ENCODE measurements around the gene TBCE.
"Not testable (repeated sequence)": the region's sequence is repeated elsewhere in the genome, so short reads cannot be mapped to it uniquely, and the experiment has no call there.

Gene TBCE

GRCh38 chr1:235341334-235341733 lies 25.9 kb upstream of the TBCE start:
- Histone ChIP-seq H3K4me2 (no peak overlapping the region), H3K9me3 (replicated peaks in 1 of 11) (no peaks in the 10 kb centered on the region), H4K20me1 (peaks cover 0 to 14% (median 0%) of the 10 kb centered on the region in 11 experiments; a peak in 5 of 22 replicates), H3K4me1 (peaks cover 8 to 12% (median 9%) of the 10 kb centered on the region in 10 experiments), H3K9ac (no peak overlapping the region), H3K4me3 (no peak overlapping the region), H3K27ac (no peak overlapping the region), H3K27me3 (no peaks in the 10 kb centered on the region), H3K36me3 (peaks cover 52 to 94% (median 74%) of the 10 kb centered on the region in 11 experiments)
- TF ChIP-seq Cebpa-rat (IDR thresholded peaks at IDR 0.05), result no peak

- TF ChIP-seq Cebpa-rat (IDR thresholded peaks at IDR 0.05), result no peak
- H3K4me2 ChIP-seq, result no peak overlapping the region
- H3K36me3 ChIP-seq, result peaks cover 56 to 98% (median 78%) of the 10 kb centered on the region in 11 experiments
- peaks cover 0 to 9% (median 0%) of the 10 kb centered on the region in 11 experiments; a peak in 2 of 22 replicates for H4K20me1 ChIP-seq
- H3K27ac ChIP-seq, result no peak overlapping the region
- no peaks in the 10 kb centered on the region for H3K9me3 ChIP-seq (replicated peaks in 1 of 11)
- no peaks in the 10 kb centered on the region for H3K27me3 ChIP-seq
- H3K9ac ChIP-seq, result no peak overlapping the region
- peaks cover under 1 to 5% (median 2%) of the 10 kb centered on the region in 10 experiments; a peak in 18 of 20 replicates for H3K4me1 ChIP-seq
- H3K4me3 ChIP-seq, result no peak overlapping the region
Measured at GRCh38 chr1:235342039-235342438, 25.2 kb upstream of the TBCE start.

- Histone ChIP-seq H3K4me2 (no peak overlapping the region), H4K20me1 (peaks cover 0 to 8% (median 0%) of the 10 kb centered on the region in 11 experiments; a peak in 2 of 22 replicates), H3K27ac (no peak overlapping the region), H3K36me3 (peaks cover 56 to 96% (median 78%) of the 10 kb centered on the region in 11 experiments), H3K9me3 (replicated peaks in 1 of 11) (no peaks in the 10 kb centered on the region), H3K9ac (no peak overlapping the region), H3K4me3 (no peak overlapping the region), H3K27me3 (no peaks in the 10 kb centered on the region), H3K4me1 (peaks cover 0 to 3% (median 0%) of the 10 kb centered on the region in 10 experiments; a peak in 1 of 20 replicates)
- no peak for TF ChIP-seq Cebpa-rat (IDR thresholded peaks at IDR 0.05)
Measured at GRCh38 chr1:235342471-235342870, 24.8 kb upstream of the TBCE start.

- Histone ChIP-seq H4K20me1 (peaks cover 0 to 5% (median 0%) of the 10 kb centered on the region in 11 experiments; a peak in 1 of 22 replicates), H3K27ac (no peak overlapping the region), H3K4me3 (no peak overlapping the region), H3K9ac (no peak overlapping the region), H3K36me3 (peaks cover 48 to 96% (median 71%) of the 10 kb centered on the region in 11 experiments), H3K9me3 (replicated peaks in 1 of 11) (peaks cover 0 to 6% (median 0%) of the 10 kb centered on the region in 11 experiments; a peak in 3 of 22 replicates), H3K27me3 (no peaks in the 10 kb centered on the region), H3K4me2 (no peak overlapping the region), H3K4me1 (no peaks in the 10 kb centered on the region)
- no peak for TF ChIP-seq Cebpa-rat (IDR thresholded peaks at IDR 0.05)
Measured at GRCh38 chr1:235343726-235344125, 23.5 kb upstream of the TBCE start.

GRCh38 chr1:235351441-235351840 lies 15.8 kb upstream of the TBCE start:
- Histone ChIP-seq H4K20me1 (no peaks in the 10 kb centered on the region), H3K4me2 (no peak overlapping the region), H3K27me3 (no peaks in the 10 kb centered on the region), H3K9me3 (replicated peaks in 1 of 11) (peaks cover 0 to 8% (median 0%) of the 10 kb centered on the region in 11 experiments; a peak in 3 of 22 replicates), H3K27ac (no peak overlapping the region), H3K4me3 (no peak overlapping the region), H3K4me1 (no peaks in the 10 kb centered on the region), H3K36me3 (peaks cover 5 to 22% (median 14%) of the 10 kb centered on the region in 11 experiments; a peak in 13 of 22 replicates), H3K9ac (no peak overlapping the region)
- no peak for TF ChIP-seq Cebpa-rat (IDR thresholded peaks at IDR 0.05)

- no peak overlapping the region for H3K4me2 ChIP-seq
- no peaks in the 10 kb centered on the region for H3K27me3 ChIP-seq
- H3K9me3 ChIP-seq (replicated peaks in 1 of 11), result peaks cover 0 to 8% (median 0%) of the 10 kb centered on the region in 11 experiments; a peak in 3 of 22 replicates
- H4K20me1 ChIP-seq, result no peaks in the 10 kb centered on the region
- no peak for TF ChIP-seq Cebpa-rat (IDR thresholded peaks at IDR 0.05)
- no peak overlapping the region for H3K9ac ChIP-seq
- no peak overlapping the region for H3K27ac ChIP-seq
- no peak overlapping the region for H3K4me3 ChIP-seq
- no peaks in the 10 kb centered on the region for H3K4me1 ChIP-seq
- H3K36me3 ChIP-seq, result peaks cover under 1 to 18% (median 10%) of the 10 kb centered on the region in 11 experiments; a peak in 10 of 22 replicates
Measured at GRCh38 chr1:235351898-235352297, 15.3 kb upstream of the TBCE start.

- TF ChIP-seq Cebpa-rat (IDR thresholded peaks at IDR 0.05), result no peak
- H3K36me3 ChIP-seq, result no peaks in the 10 kb centered on the region
- no peak overlapping the region for H3K27ac ChIP-seq
- no peaks in the 10 kb centered on the region for H4K20me1 ChIP-seq
- no peaks in the 10 kb centered on the region for H3K9me3 ChIP-seq (replicated peaks in 1 of 11)
- H3K27me3 ChIP-seq, result no peaks in the 10 kb centered on the region
- H3K9ac ChIP-seq, result no peak overlapping the region
- no peak overlapping the region for H3K4me2 ChIP-seq
- no peaks in the 10 kb centered on the region for H3K4me1 ChIP-seq
- no peak overlapping the region for H3K4me3 ChIP-seq
Measured at GRCh38 chr1:235357485-235358373, 9.5 kb upstream of the TBCE start.

- no peaks in the 10 kb centered on the region for H3K27me3 ChIP-seq
- H3K4me3 ChIP-seq, result no peak overlapping the region
- H4K20me1 ChIP-seq, result no peaks in the 10 kb centered on the region
- no peak overlapping the region for H3K4me2 ChIP-seq
- H3K9me3 ChIP-seq (replicated peaks in 1 of 11), result no peaks in the 10 kb centered on the region
- no peak for TF ChIP-seq Cebpa-rat (IDR thresholded peaks at IDR 0.05)
- no peaks in the 10 kb centered on the region for H3K36me3 ChIP-seq
- H3K4me1 ChIP-seq, result no peaks in the 10 kb centered on the region
- no peak overlapping the region for H3K9ac ChIP-seq
- no peak overlapping the region for H3K27ac ChIP-seq
Measured at GRCh38 chr1:235358899-235359298, 8.3 kb upstream of the TBCE start.

GRCh38 chr1:235364189-235364588 lies 3.0 kb upstream of the TBCE start:
- not testable (repeated sequence) for H3K36me3 ChIP-seq; H4K20me1 ChIP-seq; H3K4me2 ChIP-seq; H3K4me3 ChIP-seq; H3K9me3 ChIP-seq (replicated peaks in 1 of 11); H3K27ac ChIP-seq; H3K27me3 ChIP-seq; H3K9ac ChIP-seq
- peaks cover 15 to 22% (median 19%) of the 10 kb centered on the region in 10 experiments; a peak in 19 of 20 replicates for H3K4me1 ChIP-seq
